Urothelium cell line (cell line): ENCODE measurements around the gene PTGES3.
A peak's percentile ranks its signal among the peaks of the same experiment; 100 is the strongest.
"Not testable (repeated sequence)": the region's sequence is repeated elsewhere in the genome, so short reads cannot be mapped to it uniquely, and the experiment has no call there.

Experiments
- DNase-seq: peaks from one replicate; pipeline ENCODE4 v3.0.0; 2011; ENCODE audit warnings: low spot score, mixed read lengths
- FAIRE-seq: peaks from 2 replicates; lab custom pipeline; 2011; peaks lifted over from hg19 to GRCh38; lab: Jason Lieb, UNC

PTGES3 gene

DNA sequence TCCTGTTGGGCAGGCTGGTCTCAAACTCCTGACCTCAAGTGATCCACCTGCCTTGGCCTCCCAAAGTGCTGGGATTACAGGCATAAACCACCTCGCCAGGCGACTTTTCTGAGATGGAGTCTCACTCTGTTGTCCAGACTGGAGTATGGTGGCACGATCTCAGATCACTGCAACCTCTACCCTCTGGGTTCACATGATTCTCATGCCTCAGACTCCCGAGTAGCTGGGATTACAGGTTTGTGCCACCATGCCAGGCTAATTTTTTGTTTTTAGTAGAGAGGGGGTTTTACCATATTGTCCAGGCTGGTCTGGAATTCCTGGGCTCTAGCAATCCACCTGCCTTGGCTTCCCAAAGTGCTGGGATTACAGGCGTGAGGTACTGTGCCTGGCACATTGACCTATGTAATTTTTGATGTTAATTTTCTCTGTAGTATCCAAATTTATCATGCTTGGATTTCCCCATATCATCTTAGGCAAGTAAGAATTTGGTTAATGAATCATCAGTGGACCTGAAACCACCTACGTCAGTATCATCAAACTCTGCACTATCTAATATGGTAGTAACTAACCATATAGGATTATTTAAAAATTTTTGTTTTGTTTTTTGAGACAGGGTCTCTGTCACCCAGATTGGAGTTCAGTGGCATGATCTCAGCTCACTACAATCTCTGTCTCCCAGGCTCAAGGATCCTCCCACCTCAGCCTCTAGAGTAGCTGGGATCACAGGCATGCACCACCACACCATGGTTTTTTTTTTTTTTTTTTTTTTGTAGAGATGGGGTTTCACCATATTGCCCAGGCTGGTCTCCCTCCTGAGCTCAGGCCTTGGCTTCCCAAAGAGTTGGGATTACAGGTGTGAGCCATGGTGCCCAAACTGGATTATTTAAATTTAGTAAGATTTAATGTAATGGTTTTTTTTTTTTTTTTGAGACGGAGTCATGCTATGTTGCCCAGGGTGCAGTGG lies 30.4 kb downstream of the PTGES3 start:
- FAIRE-seq = no peak
- no peak for DNase-seq

DNA sequence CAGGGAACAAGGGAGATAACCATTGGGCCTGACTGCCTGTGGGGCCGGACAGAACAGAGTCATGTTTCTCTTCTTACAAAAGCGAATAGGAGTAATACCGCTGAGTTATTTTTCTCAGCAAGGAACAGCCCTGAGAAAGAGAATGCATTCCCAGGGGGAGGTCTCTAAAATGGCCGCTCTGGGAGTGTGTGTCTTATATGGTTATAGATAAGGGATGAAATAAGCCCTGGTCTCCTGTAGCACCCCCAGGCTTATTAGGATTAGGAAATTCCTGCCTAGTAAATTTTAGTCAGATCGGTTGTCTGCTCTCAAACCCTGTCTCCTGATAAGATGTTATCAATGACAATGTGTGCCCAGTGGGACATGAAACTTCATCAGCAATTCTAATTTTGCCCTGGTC lies 34.3 kb downstream of the PTGES3 start:
- FAIRE-seq, DNase-seq: not testable (repeated sequence)

DNA sequence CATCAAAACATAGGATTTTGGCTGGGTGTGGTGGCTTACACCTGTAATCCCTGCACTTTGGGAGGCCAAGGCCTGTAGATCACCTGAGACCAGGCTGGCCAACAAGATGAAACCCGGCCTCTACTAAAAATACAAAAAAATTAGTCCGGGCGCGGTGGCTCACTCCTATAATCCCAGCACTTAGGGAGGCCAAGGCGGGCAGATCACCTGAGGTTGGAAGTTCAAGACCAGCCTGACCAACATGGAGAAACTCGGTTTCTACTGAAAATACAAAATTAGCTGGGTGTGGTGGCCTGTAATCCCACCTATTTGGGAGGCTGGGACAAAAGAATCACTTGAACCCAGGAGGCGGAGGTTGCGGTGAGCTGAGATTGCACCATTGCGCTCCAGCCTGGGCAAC lies 40.1 kb downstream of the PTGES3 start:
- not testable (repeated sequence) for FAIRE-seq, DNase-seq

DNA sequence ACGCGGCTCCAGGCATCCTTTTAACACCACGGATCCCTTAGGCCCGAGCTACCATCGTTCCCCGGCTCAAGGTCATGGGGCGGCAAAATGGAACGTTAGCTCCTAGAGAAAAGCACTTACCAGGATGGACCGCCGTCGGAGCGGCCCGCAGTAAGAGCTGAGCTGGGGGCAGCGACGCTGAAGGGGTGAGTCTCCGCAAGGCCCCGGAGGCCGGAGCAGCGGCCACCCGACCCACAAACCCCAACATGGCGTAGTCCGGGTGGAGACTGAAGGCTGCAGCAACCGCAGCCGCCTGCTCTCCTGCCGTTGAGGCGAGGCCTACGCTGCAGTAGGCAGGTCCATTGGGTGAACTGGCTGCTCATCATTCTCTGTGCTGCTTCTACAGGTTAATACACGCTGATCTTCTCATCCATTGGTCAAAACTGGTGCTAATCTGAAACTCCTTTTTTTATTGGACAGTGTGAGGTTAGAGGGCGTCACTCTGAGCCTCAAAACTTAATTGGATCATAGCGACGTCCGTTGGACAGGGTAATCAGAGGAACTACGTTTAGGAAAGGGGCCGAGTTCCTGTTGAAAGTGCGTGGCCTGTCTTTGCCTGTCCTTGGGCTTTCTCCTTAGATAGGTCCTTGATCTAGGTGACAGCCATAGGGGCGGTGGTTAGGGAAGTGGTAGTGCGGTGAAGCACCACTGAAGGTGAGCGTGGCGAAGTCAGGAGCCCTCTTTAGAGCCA lies 42.2 kb downstream of the PTGES3 start, which contains the start of gene ATP5F1B:
ATP5F1B (minus strand) TSS at position 268 of the 730 bp plus-strand sequence; CDS start at position 247, 21 bp downstream.
- peak; percentile 98 for DNase-seq
- no peak for FAIRE-seq

DNA sequence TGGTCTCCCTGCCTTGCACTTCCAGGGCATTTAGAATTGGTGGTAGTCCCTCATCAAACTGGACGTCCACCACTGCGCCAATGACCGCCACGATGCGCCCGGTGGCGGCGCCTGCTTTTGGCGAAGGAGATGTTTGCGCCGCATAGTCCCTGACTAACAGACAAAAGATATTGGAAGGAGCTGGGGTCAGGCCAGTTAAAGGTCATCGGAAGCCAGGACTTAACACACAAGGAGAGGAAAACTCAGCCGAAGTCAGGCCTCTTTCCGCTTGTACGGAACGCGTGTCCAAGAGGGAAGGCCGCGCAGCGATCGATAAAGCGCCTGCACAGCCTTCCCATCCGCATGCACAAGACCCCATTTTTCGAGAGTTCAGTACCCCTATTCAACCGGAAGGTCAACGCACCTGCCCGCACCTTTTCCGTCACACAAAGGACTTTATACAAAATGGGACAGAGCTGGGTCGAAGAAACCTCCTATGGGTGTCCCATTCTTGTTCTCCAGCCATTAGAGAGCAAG lies 42.8 kb downstream of the PTGES3 start:
- FAIRE-seq (no peak), DNase-seq (no peak)

DNA sequence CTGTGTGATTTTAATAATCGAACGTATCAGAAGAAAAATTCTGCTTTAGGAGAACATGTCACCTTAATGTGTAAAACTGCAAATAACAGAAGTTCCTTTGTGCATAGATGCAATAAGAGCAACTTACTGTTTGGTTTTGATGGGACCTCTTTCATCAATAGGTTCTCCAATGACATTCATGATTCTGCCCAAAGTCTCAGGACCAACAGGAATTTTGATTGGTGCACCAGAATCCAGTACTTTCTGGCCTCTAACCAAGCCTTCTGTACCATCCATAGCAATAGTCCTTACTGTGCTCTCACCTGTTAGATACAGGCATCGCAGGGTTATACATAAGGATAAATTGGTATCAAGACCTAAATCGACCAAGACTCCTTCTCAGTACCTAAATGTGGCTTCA lies 43.4 kb downstream of the PTGES3 start:
- no peak for FAIRE-seq
- no peak for DNase-seq

DNA sequence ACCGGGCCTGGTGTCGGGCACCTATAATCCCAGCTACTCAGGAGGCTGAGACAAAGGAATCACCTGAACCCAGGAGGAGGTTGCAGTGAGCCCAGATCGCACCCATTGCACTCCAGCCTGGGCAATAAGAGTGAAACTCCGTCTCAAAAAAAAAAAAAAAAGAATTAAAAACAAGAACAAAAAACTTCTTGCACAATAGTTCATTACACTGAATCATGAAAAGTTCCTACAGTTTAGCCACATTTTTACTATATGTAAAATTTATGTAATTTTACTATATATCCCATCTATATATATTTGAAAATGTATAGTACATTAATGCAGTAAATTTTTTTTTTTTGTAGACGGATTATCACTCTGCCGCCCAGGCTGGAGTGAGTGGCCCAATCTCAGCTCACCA lies 46.9 kb downstream of the PTGES3 start:
- DNase-seq = no peak
- FAIRE-seq = no peak

DNA sequence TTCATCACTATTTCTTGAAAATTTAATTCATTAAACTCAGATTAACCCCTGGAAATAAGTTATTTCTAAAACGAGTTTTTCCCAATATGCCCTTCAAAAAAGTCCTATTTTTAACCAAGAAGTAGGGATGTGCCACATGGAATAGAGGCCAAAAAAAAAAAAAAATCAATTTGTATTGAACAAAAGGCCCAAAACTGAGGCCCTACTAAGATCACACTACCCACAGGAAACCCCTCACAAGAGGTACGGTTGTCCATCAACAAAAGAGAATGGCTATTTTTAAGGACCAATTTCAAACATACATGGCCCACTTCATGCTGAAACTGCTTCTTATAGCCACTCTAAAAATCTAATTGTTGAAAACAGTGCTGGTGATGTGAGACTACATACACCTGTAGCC lies 50.5 kb downstream of the PTGES3 start:
- FAIRE-seq (no peak), DNase-seq (no peak)

DNA sequence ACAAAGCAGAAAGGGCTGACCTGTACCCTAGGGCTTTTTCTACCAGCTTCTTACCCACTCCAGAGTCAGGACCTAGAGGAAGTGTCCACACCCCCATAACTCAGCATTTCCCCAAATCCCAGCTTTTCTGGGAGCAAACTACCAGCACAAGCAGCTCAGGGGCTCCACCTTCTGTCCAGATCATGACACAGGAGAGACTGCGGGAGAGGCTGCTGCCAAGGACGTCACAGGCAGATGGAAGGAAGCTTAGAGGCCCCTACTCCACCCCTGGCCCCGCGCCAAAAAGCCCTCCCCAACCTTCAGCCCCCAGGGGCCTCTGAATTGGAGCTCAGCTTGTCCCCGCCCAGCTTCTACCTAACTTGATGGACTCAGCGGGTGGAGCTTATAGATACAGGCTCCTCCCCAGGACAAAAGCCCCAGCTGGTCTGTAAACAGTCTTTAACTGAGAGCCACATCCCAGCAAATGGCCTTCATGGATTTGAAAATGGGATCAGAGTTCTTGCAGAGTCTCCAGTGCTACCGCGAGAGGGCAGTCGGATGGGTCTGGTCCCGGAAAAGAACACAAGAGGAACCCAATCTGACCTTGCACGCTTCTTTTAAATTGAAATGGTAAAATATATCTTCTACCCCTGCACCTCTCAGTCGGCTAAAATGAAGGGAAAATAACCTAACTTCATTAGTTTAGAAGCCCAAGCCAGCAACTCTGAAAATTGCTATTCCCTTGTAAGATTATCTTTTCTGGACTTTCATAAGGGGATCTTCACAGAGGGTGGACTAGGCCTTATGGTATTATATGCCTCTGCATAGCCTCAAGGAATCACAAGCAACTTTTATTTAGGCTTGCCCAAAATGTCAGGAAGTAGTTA lies 51.2 kb downstream of the PTGES3 start:
- peak; percentile 95 for DNase-seq
- no peak for FAIRE-seq

DNA sequence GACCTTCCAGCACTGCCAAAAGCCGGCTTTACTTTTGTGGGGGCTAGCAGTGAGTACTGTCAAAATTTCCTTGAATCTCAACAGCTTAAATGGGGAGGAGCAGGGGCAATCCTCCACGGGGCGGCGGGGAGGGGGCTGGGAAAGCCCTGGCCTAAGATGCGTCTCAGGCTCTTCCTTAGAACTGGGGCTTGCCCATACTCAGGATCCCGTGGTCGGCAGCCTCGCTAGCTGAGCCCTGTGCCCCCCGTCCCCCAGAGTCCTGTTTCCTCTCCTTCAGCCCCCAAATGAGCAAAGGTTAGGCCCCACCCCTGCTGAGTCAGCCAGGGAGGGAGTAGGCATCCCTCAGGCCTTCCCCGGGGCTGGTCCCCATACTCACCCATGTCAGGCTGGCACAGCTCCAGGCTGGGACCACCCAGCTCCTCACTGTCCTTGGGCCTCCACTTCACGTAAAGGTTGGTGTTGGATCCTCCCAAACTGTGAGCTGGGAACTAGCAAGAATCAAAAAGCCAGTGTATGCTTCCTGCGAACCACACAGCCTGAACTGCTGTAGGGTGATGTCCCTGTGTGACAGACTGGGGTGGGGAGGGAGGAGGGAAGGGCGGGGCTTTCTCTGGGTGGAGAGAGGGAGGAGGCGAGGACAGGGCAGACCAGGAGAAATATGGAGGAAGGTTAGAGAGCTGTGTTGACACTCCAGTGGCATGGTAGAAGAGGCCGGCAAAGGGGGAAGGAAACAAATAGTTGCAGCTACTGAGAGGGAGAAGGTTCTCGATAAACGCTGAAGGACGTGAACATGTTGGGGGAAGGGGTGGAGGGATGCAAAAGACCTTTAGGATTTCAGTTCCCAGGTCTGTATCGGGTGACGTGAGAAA lies 52.0 kb downstream of the PTGES3 start:
- DNase-seq (peak; percentile 88), FAIRE-seq (peak; percentile 35)

DNA sequence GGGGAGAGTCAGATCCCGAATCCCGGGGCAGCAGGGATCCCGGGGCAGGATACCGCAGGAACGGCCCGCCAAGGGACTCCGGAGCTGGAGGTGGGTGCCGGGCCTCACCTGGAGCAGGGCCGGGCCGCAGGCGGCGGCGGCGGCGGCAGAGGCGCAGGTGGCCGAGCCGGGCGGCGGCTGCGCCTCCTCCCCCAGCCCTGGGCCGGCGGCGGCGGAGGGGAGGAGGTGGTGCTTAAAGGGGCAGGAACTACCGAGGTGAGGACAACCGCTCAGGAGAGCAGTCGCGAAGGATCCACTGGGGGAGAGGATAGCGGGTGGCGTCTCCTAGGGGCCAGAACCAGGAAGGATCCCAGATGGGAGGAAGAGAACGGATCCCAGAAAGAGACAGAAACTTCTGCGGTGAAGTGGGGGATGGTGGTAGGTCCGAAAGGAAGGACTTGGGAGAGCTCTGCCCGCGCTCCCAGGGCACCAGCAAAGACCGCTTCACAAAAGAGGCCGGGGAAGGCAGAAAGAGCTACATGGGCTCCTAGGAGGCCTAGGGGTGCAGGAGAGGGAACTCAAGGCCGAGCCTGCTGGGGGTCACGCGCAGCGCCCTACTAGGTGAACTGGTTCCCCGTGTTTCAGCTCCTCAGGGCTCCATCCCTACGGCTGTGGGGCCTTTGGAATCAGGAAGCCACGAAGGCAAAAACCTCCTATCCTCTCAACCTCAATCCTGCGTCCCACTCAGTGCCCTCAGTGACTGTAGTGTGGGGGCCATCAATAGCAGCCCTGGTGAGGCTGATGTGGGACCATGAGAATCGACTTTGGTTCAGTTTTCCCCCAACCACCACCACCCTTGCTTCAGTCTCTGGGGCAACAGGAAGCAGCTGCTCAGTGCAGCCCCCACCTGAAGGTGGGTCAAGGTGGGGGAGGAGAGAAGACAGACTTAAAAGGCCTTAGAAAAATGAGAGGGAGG lies 53.0 kb downstream of the PTGES3 start:
- DNase-seq (peak; percentile 90), FAIRE-seq (no peak)

DNA sequence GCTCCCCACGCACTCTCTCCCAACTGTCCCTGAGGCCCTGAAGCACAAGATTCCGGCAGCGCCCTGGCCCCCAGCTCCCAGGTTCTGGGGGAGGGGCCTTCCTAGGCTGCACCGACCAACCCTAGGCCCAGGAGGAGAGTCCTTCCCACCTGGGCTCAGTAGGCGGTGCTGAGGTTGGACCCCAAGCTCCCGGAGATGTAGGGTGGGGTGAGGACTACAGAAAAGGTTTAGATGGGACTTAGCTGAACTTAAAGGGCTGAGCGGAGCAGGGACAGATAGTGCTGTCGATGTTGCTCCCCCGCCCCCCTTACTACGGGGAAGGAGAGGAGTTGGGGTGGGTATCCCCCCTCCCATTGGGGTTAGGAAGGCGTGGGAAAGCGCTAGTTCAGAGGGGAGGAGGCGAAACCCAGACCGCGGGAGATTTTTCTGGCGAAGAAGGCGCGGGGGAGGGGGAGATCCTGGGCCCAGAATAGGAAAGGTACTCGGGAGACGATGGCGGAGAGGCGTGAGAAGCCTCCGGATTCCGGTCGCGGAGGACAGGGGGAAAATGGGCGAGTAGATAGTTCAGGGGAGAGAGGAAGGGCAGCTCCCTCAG lies 53.7 kb downstream of the PTGES3 start:
- no peak for FAIRE-seq
- peak; percentile 66 for DNase-seq

DNA sequence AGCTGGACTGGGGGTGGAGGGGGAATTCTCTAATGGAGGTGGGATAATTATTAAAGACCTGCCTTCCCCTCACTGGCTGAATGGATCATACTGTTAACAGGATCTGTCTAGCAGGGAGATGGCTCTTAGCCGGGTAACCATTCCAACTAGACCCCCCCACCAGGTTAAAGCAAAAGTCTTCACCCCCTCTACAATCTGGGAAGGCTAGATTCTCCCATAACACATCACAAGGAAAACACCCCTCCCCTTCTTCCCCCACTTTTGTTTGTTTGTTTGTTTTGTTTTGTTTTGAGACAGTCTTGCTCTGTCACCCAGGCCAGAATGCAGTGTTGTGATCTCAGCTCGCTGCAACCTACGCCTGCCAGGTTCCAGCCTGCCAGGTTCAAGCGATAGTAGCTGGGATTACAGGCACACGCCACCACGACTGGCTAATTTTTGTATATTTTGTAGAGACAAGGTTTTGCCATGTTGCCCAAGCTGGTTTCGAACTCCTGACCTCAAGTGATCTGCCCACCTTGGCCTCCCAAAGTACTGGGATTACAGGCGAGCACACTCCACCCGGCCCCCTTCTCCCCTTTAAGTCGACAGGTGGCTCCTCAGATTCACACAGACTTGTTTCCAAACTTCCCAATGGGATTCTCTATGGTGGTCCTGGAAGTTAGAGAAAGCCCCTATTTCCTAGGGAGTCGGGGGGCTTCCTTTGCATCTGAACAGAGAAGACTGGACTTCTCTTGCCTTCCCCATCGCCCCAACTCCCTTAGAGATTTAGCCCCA lies 54.4 kb downstream of the PTGES3 start:
- FAIRE-seq (no peak), DNase-seq (no peak)

DNA sequence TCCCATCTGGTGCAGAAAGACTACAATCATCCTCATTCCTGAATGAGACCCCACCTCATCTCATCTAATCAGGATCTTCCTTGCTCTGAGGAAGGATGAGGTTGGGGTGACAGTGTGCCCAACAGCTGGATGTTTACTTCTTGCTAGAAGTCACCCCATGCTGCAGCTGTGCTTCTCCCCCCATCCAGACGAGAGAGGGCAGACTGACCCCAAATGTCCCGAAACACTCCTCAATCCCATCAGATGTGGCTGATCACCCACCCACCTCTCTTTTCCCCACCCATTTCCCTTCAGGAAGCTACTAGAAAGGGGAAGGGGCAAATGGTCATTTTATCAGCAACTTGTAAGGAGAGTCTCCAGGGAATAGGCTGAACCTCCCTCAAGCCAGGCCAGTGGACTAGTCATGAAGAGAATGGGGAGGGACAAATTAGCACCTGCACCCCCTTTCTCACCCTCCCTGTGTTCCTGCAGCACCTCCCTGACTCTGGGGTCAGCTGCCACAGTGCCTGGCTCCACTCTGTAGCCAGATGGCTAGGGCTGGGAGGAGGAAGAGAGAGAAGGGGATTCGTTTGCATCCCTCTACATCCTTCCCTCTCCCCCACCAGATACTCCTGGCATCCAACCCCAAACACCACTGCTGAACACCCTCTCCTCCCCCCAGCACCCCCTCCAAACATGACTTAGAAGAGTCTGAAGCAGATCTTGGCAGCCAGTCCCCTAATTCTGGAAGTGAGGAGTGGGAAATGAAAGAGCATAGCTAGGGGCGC lies 55.2 kb downstream of the PTGES3 start:
- no peak for DNase-seq
- no peak for FAIRE-seq

DNA sequence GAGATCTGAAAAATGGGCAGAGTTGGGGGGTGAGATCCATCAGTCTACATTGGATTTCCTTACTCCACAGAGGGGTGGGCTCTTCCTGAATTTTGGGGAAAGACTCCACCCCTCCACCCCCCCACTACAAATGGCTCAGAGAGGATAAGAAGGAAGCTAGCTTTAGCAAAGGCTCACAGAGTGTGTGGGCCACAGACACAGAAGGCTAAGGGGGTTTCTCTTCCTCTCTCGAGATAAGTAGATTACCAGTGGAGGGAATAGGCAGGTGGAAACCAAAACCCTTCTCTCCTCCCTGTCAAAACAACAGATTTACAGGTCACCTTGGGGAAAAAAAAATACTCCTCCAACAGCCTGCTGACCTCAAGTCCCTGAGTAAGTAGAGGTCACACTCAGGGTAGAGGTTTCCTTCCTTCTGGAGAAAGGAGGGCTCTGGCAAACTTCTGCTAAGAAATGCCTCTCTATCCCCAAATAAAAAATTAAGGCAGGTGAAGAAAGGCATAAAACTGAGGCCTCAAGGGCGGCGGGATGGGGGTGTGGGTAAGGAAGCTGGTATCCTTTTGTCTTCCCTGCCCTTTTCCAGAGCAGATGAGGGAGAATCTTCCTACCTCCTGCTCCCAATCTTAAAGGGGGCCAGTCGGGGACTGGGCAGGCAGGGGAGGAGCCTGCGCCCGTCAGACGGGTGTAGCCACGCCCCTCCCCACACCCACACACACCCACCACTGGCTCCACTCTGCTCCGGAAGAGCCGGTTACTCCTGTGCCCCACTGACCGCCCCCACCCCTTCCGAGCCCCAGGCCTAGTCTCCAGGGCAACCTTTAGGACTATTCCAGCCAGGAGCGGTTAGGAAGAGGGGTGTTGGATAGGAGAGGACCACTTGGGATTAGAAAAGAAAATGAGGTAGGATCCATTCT lies 56.0 kb downstream of the PTGES3 start:
- DNase-seq (peak; percentile 64), FAIRE-seq (no peak)
